ENCODE measurements around the gene MTF1. TPM values are rescaled to one million over a fixed set of nuclear protein-coding genes. Genes with fewer than 3 reads are reported as not detected.
A peak's percentile ranks its signal among the peaks of the same experiment; 100 is the strongest.
"Not testable (repeated sequence)": the region's sequence is repeated elsewhere in the genome, so short reads cannot be mapped to it uniquely, and the experiment has no call there.

Gene MTF1
- total RNA-seq: 10 to 100 TPM; 21.0 to 23.4 TPM

DNA sequence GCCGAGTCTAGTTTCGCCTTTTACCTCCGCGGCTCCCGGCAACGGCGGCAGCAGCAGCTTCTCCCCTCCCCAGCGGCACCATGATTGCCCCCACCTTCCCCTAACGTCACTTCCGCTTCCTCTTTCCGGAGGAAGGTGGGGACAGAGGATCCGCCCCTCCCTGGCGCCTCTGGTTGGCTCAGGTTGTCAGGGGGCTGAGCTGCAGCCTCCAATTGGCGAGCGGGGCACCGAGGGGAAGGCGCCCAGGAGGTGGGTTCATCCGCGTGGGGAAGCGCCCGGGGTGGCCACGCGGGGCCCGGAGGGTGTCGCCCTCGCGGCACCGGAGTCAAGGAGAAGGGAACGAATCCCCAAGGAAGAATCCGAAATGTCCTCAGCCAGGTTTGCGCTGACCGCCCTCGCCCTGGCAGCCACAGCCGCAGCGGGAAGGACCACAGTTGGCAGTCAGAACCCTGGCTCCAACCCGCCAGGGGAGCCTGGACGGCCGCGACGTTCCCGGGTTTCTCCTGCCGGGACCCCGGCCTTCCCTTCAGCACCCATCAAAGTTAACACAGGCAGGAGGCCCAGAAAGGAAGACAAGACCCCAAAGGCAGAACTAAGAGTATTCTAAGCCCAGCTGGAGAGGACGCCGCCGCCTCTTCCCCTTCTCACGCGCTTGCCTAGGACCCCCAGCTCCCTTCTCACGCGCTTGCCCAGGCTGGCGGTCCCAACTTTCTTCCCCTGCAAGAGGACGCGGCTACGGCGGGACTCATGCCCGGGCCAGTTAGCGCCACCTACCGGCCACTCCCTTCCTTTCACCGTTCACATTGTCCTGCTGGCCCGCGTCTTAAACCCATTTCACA lies at the start of gene MTF1:
TSS of gene MTF1 (minus strand) at position 86 of the 839 bp plus-strand sequence. CDS start 1,934 bp downstream, outside the sequence.
- H3K9me3 Mint-ChIP-seq: no peaks in the 10 kb centered on the region
- H3K36me3 Mint-ChIP-seq: peaks cover 5 to 34% of the 10 kb centered on the region in 2 donors
- H3K27ac Mint-ChIP-seq: peak within 1 kb of the TSS; percentile 95 to 97
- ATAC-seq: peak; percentile 99
- DNase-seq (ENCODE audit: low spot score in 2 of 2): peak; percentile 92 to 94

DNA sequence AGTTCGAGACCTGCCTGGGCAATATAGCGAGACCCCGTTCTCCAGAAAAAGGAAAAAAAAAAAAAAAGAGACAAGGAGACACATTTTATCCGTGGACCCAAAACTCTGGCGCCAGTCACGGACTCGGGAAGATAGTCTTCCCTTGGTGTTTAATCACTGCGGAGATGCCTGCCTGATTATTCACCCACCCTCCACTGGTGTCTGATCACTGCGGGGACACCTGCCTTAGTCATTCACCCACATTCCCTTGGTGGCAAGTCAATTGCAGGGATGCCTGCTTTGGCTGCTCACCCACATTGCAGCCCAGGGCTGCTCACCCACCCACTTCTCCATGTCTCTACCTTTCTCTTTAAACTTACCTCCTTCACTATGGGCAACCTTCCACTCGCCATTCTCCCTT lies 49.1 kb upstream of the MTF1 start:
- Mint-ChIP-seq H3K9me3 (peaks cover 0 to 18% of the 10 kb centered on the region in 2 donors), H3K27ac (peak overlapping the region in 1 of 2 donors; percentile 1), H3K36me3 (peaks cover 19 to 27% of the 10 kb centered on the region in 2 donors)
- DNase-seq (ENCODE audit: low spot score in 2 of 2); ATAC-seq: not testable (repeated sequence)

DNA sequence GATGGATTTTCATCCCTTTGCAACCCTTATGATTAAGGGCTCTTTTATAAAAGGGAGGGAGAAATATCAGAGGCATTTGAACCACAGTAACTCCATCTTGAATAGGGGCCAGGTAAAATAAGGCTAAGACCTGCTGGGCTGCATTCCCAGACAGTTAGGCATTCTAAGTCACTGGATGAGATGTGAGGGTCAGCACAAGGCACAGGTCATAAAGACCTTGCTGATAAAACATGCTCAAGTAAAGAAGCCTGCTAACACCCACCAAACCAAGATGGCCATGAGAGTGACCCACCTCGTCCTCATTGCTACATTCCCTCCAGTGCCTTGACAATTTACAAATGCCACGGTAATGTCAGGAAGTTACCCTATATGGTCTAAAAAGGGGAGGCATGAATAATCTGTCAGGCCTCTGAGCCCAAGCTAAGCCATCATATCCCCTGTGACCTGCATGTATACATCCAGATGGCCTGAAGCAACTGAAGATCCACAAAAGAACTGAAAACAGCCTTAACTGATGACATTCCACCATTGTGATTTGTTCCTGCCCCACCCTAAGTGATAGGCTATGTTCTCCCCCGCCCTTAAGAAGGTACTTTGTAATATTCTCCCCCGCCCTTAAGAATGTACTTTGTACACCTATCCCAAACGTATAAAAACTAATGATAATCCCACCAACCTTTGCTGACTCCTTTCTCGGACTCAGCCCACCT lies 48.2 kb upstream of the MTF1 start:
- peaks cover 19 to 27% of the 10 kb centered on the region in 2 donors for H3K36me3 Mint-ChIP-seq
- peaks cover 0 to 18% of the 10 kb centered on the region in 2 donors for H3K9me3 Mint-ChIP-seq
- not testable (repeated sequence) for ATAC-seq; H3K27ac Mint-ChIP-seq; DNase-seq (ENCODE audit: low spot score in 2 of 2)

DNA sequence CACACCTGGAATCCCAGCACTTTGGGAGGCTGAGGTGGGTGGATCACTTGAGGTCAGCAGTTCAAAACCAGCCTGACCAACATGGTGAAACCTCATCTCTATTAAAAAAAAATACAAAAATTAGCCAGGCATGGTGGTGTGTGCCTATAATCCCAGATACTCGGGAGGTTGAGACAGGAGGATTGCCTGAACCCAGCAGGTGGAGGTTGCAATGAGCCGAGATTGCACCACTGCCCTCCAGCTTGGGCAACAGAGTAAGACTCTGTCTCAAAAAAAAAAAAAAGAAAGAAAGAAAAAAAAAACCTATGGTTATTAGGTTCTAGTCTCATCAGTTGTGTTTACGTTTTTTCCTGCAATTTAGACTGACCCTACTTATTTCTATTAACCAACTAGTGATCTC lies 47.2 kb upstream of the MTF1 start:
- DNase-seq (ENCODE audit: low spot score in 2 of 2); H3K27ac Mint-ChIP-seq; ATAC-seq: not testable (repeated sequence)
- H3K36me3 Mint-ChIP-seq: peaks cover 19 to 27% of the 10 kb centered on the region in 2 donors
- peaks cover 0 to 18% of the 10 kb centered on the region in 2 donors for H3K9me3 Mint-ChIP-seq

DNA sequence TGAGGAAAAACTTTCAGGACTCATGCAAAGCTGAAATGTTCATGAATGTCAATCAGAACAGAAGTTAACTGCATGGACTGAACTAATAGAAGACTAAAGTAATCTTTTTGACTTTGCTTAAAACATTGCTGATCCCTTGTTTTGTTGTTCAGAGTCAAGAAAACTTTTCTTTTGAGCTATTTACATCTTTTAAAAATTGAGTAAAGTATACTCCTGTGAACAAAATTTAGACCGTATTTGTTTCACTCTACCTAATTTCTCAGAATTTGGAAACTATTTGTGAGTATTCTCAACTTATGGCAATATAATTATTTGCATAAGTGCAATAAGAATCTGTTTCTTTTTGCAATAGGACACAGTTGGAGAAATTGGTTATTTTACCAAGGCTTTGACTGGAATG lies 46.3 kb upstream of the MTF1 start:
- no peak for ATAC-seq
- DNase-seq (ENCODE audit: low spot score in 2 of 2): no peak
- peaks cover 0 to 18% of the 10 kb centered on the region in 2 donors for H3K9me3 Mint-ChIP-seq
- H3K27ac Mint-ChIP-seq: no peak overlapping the region
- H3K36me3 Mint-ChIP-seq: peaks cover 19 to 27% of the 10 kb centered on the region in 2 donors

DNA sequence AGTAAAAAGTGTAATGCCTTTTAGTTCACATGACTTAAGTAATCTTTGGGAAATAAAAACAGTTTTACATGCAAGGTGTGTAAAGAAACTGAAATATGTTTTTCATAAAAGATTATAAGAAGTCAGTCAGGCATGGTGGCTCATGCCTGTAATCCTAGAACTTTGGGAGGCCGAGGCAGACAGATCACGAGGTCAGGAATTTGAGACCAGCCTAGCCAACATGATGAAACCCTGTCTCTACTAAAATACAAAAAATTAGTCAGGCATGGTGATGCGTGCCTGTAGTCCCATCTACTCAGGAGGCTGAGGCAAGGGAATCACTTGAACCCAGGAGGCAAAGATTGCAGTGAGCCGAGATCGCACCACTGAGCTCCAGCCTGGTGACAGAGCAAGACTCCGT lies 44.5 kb upstream of the MTF1 start:
- not testable (repeated sequence) for ATAC-seq; H3K27ac Mint-ChIP-seq; DNase-seq (ENCODE audit: low spot score in 2 of 2)
- H3K36me3 Mint-ChIP-seq: peaks cover 12 to 19% of the 10 kb centered on the region in 2 donors
- peaks cover 0 to 17% of the 10 kb centered on the region in 2 donors for H3K9me3 Mint-ChIP-seq

DNA sequence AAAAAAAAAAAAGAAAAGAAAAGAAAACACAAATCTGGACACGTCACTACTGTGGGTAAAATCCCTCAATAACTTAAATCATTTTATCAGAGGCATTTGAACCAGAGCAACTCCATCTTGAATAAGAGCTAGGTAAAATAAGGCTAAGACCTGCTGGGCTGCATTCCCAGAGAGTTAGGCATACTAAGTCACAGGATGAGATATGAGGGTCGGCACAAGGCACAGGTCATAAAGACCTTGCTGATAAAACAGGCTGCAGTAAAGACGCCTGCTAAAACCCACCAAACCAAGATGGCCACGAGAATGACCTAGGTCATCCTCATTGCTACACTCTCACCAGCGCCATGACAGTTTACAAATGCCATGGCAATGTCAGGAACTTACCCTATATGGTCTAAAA lies 43.6 kb upstream of the MTF1 start:
- Mint-ChIP-seq H3K9me3 (peaks cover 0 to 9% of the 10 kb centered on the region in 2 donors), H3K36me3 (peaks cover 3 to 10% of the 10 kb centered on the region in 2 donors), H3K27ac (no peak overlapping the region)
- no peak for DNase-seq (ENCODE audit: low spot score in 2 of 2)
- ATAC-seq: no peak

DNA sequence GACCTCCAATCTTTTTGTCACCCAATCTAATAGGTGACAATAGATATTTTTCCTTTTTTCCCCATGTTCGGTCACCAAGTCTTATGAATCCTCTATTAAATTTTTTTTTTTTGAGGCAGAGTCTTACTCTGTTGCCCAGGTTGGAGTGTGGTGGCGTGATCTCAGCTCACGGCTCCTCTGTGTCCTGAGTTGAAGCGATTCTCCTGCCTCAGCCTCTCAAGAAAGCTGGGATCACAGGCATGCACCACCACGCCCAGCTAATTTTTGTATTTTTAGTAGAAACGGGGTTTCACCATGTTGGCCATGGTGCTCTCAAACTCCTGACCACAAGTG lies 42.5 kb upstream of the MTF1 start:
- peak overlapping the region in 1 of 2 donors; percentile 83 for H3K27ac Mint-ChIP-seq
- DNase-seq (ENCODE audit: low spot score in 2 of 2): no peak
- ATAC-seq: peak in 1 of 2 donors; percentile 41
- H3K36me3 Mint-ChIP-seq: peaks cover 0 to 2% of the 10 kb centered on the region in 2 donors
- H3K9me3 Mint-ChIP-seq: peaks cover 0 to 1% of the 10 kb centered on the region in 2 donors

DNA sequence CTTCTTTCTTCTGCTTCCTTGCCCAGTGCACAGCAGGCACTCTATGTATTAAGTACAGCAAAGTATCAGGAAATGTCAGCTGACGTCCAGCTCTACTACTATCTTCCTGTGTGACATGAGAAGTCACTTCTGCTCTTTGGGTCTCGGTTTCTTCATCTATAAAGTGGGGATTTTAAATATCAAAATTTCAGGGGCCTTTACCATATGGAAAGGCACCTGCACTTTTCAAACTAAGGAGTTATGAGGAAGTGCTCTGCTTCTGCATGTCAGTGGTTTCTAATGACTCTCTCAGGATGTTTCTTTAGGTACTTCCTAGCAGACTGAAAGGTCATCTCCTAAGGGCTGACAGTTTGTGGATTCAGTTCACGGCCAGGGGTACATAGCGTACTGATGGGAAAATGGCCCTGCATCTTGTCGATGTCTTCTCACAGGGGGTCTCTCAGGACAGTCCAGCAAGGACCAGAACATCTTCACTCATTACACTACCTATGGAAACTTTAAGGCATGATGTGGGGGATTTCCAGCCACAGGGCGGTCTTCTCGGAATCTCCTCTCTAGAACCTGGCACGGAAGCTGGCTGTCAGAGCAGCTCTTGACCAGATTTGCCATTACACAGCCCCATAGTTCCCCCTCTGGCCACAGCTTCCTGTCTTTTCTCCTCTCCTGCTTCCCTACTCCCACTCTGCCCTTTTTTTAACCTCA lies 42.0 kb upstream of the MTF1 start:
- DNase-seq (ENCODE audit: low spot score in 2 of 2) (no peak), ATAC-seq (peak in 1 of 2 donors; percentile 78)
- H3K27ac Mint-ChIP-seq: peak overlapping the region in 1 of 2 donors; percentile 83
- no peaks in the 10 kb centered on the region for H3K36me3 Mint-ChIP-seq
- no peaks in the 10 kb centered on the region for H3K9me3 Mint-ChIP-seq

DNA sequence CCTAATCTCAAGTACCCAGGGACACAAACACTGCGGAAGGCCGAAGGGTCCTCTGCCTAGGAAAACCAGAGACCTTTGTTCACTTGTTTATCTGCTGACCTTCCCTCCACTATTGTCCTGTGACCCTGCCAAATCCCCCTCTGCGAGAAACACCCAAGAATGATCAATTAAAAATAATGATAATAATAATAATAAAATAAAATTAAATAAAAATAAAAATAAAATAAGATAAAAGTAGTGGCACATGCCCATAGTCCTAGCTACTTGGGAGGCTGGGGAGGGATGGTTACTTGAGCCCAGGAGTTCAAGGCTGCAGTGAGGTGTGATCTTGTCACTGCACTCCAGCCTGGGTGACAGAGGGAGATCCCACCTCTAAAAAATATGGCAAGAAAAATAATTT lies 38.2 kb upstream of the MTF1 start:
- H3K9me3 Mint-ChIP-seq; ATAC-seq; H3K27ac Mint-ChIP-seq; H3K36me3 Mint-ChIP-seq; DNase-seq (ENCODE audit: low spot score in 2 of 2): not testable (repeated sequence)

DNA sequence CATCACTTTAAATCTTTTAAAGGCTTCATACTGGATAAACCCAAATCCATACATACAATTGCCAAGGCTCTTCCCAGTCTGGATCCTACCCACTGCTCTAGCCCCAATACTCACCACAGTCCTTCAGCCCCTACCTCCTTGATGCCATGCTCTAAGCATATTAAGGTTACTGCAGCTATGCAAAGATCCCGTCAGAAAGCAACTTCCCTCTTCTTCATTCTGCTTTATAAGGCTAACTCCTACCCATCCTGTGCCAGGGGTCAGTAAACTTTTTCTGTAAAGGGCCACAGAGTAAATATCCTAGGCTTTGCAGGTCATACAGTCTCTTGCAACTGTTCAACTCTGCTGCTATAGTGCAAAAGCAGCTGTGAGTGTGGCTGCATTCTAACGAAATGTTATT lies 34.3 kb upstream of the MTF1 start:
- DNase-seq (ENCODE audit: low spot score in 2 of 2) (no peak), ATAC-seq (no peak)
- Mint-ChIP-seq H3K36me3 (peaks cover 0 to under 1% of the 10 kb centered on the region in 2 donors), H3K9me3 (no peaks in the 10 kb centered on the region), H3K27ac (peak overlapping the region; percentile 18 to 25)

DNA sequence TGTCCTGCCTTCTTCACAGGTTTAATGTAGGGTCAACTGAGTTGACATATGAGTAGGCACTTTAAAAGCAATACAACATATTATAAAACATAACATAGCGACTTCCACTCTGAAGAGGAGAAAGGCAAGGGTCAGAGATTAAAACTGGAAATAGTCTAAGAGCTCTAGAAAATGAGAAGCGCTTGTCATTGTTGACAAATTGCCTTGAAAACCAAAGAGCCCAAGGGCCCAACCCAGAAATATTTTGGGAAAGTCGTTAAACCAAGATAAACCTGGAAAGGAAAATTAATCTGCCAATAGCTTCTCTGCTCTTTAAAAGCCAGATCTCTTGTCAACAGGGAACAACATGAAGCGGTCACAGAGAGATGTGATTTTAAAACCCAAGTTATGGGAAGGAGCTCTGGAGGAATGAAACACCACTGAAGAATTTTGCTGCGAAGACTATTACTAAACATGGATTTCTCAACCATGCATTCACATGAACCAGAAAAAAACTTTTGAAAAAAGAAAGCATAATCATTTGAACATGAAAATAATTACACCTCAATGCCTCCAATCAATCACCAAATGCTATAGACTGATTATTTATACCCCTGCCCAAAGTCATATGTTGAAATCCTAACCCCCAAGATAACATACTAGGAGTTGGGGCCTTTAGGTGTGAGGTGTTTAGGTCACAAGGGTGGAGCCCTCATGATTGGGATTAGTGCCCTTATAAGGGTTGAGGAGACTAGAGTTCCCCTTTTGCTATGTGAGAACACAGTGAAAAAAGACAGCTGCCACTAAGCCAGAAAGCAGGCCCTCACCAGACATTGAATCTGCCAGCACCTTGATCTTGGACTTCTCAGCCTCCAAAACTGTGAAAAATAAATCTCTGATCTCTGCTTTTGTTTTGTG lies 33.0 kb upstream of the MTF1 start:
- no peak for ATAC-seq
- Mint-ChIP-seq H3K27ac (no peak overlapping the region), H3K9me3 (no peaks in the 10 kb centered on the region), H3K36me3 (peaks cover 0 to 7% of the 10 kb centered on the region in 2 donors)
- no peak for DNase-seq (ENCODE audit: low spot score in 2 of 2)

DNA sequence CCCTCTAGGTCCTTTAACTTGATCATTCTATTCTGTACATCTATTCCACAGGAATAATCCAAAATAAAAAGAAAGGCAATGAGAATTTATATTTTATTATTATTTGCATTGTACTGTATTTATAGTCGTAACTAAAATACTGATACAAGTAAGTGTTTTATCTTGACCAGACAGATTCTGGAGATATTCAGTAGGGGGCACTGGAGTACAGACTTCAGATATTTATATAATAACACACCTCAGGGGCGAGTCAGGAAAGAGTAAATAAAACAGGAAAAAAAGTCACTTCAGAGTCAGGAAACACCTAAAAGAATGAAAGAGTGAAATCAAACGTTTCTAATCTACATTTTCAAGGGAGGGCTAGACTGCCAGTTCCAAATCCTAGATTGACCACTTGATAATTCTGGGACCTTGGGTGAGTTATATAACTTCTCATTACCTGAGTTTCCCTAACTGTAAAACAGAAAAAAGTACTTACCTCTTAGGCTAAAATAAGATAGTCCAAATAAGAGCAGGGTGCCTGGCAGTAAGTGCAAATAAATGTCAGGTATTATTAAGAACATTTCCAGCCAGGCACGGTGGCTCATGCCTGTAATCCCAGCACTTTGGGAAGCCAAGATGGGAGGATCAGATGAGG lies 31.1 kb upstream of the MTF1 start:
- Mint-ChIP-seq H3K36me3 (peaks cover 1 to 7% of the 10 kb centered on the region in 2 donors), H3K9me3 (no peaks in the 10 kb centered on the region), H3K27ac (peak overlapping the region in 1 of 2 donors; percentile 81)
- DNase-seq (ENCODE audit: low spot score in 2 of 2): no peak
- no peak for ATAC-seq

DNA sequence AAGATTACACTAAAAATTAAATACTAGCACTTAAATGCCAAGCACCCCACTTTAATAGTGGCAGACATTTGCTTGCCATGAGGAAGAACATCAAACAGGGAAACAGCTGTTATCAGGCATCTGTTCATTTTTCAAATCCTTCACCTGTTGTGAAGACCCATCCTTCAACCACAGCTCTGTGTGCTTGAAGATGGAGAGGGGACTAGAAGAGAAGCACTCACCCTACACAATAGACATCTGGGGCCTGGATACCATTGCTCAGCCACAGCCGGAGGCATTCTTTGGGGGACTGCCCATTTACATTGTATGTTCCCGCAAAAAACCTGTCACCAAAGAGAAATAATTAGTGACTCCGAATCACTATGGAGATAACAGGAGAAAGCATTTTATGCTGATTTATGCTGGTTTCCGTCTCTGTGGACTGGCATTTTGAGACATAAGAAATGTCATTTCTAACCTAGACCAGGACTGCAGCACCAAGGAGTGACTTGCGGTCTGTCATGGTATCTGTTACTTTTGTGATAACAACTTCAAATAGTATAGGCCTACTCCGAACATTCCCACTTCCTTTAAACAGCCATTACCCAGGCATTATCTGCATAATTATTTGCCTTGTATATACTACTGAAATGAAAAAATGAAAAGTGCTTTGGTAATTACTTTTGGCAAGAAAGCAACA lies 28.8 kb upstream of the MTF1 start:
- Mint-ChIP-seq H3K27ac (no peak overlapping the region), H3K36me3 (peaks cover 6 to 7% of the 10 kb centered on the region in 2 donors), H3K9me3 (no peaks in the 10 kb centered on the region)
- DNase-seq (ENCODE audit: low spot score in 2 of 2) (no peak), ATAC-seq (no peak)

DNA sequence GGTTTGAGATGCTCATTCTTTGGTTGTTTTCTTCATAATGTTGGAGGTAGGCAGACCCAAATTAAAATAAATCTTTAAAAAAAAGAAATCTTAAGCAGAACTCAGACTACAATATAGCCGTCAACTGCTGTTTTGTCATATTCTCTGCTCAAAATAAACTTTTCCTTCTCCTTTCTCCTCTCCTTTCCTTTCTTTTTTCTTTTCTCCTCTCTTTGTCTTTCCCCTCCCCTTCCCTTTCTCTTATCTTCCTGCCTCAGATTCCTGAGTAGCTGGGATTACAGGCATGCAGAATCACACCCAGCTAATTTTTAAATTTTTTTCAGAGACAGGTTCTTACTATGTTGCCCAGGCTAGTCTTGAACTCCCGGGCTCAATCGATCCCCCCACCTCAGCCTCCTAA lies 24.8 kb upstream of the MTF1 start:
- ATAC-seq: no peak
- DNase-seq (ENCODE audit: low spot score in 2 of 2): no peak
- Mint-ChIP-seq H3K27ac (peak overlapping the region; percentile 65 to 88), H3K36me3 (peaks cover 6 to 20% of the 10 kb centered on the region in 2 donors), H3K9me3 (no peaks in the 10 kb centered on the region)

Measured in activated naive CD4-positive, alpha-beta T cell treated with anti-CD3 and anti-CD28 coated beads, Interleukin-2, amount 50 U/mL, for 72 hours (primary cell).